ENCODE results near the gene NMUR1.

GRCh38 chr2:231527091-231527395 is 3.2 kb downstream of the NMUR1 start:
- TF ChIP-seq POLR2AphosphoS5 (IDR thresholded peaks at IDR 0.05; ENCODE audit: low read depth, low read length): no peak
- TF ChIP-seq POLR2A (IDR thresholded peaks at IDR 0.05; ENCODE audit: low read depth, low read length): no peak
- TF ChIP-seq TAF1 (IDR thresholded peaks at IDR 0.05; ENCODE audit: borderline replicate concordance, low read depth, low read length): no peak
